K562 (cell line): ENCODE results near the gene SLC25A45. TPM values are rescaled to one million over a fixed set of nuclear protein-coding genes. Genes with fewer than 3 reads are reported as not detected.

Experiments
- CC2D1A ChIP-seq: fragments of 450-650 bp; IDR thresholded peaks from 2 replicates; pipeline ENCODE4 v1.6.1; 2017; ENCODE audit warnings: mild to moderate bottlenecking
- DDX20 ChIP-seq: fragments of 450-650 bp; IDR thresholded peaks from 2 replicates; pipeline ENCODE4 v1.6.1; 2016; ENCODE audit warnings: missing genetic modification characterization, low read depth, mild to moderate bottlenecking, missing compliant biosample characterization, moderate library complexity
- E2F6 ChIP-seq, 2 experiments: IDR thresholded peaks; 2 replicates each; pipeline ENCODE4 v1.6.1; 2011; ENCODE audit warnings: borderline replicate concordance in 1 of 2, control low read depth in 1 of 2, low read depth in 1 of 2, low read length in 1 of 2, mild to moderate bottlenecking in 1 of 2, mixed read lengths in 1 of 2, moderate library complexity in 1 of 2; ENCODE audit not compliant: insufficient read depth in 1 of 2, insufficient read length in 1 of 2, poor library complexity in 1 of 2, severe bottlenecking in 1 of 2; ENCODE audit errors: extremely low read depth in 1 of 2
- FOXK2 ChIP-seq, 2 experiments: fragments of 450-650 bp; IDR thresholded peaks in 1 of 2; conservative IDR thresholded peaks in 1 of 2; 2 replicates each; pipeline ENCODE4 v1.6.1; 2016; ENCODE audit warnings: low read depth in 2 of 2, mild to moderate bottlenecking in 1 of 2
- HMG20A ChIP-seq: fragments of 450-650 bp; formaldehyde crosslinking; conservative IDR thresholded peaks from 2 replicates; pipeline ENCODE4 v1.4.0; 2020; ENCODE audit warnings: mild to moderate bottlenecking, mixed read lengths
- HMGXB4 ChIP-seq: sonication (generic); formaldehyde crosslinking; IDR thresholded peaks from 2 replicates; pipeline ENCODE4 v1.8.1; 2023; ENCODE audit warnings: mild to moderate bottlenecking, missing genetic modification reagents
- LEF1 ChIP-seq: fragments of 450-650 bp; IDR thresholded peaks from 2 replicates; pipeline ENCODE4 v1.6.1; 2016; ENCODE audit warnings: mild to moderate bottlenecking
- NCOA6 ChIP-seq: fragments of 450-650 bp; IDR thresholded peaks from 2 replicates; pipeline ENCODE4 v1.6.1; 2017; ENCODE audit warnings: mild to moderate bottlenecking
- NFATC3 ChIP-seq: fragments of 450-650 bp; IDR thresholded peaks from 2 replicates; pipeline ENCODE4 v1.6.1; 2017; ENCODE audit warnings: mild to moderate bottlenecking
- NR2C1 ChIP-seq, 2 experiments: fragments of 450-650 bp; IDR thresholded peaks; 2 replicates each; pipeline ENCODE4 v1.6.1; 2017; ENCODE audit warnings: mild to moderate bottlenecking in 2 of 2, antibody characterized with exemption in 1 of 2, inconsistent platforms in 1 of 2, missing compliant biosample characterization in 1 of 2, missing genetic modification characterization in 1 of 2
- PHB ChIP-seq: fragments of 250-450 bp; sonication (Bioruptor Pico); IDR thresholded peaks from 2 replicates; pipeline ENCODE4 v1.5.0; 2021
- RUNX1 ChIP-seq: sonication (generic); IDR thresholded peaks from 2 replicates; pipeline ENCODE4 v1.6.1; 2016; ENCODE audit warnings: antibody characterized with exemption, low read depth
- SFPQ ChIP-seq: fragments of 200-400 bp; formaldehyde crosslinking; IDR thresholded peaks from 2 replicates; pipeline ENCODE4 v1.6.1; 2017; ENCODE audit warnings: mild to moderate bottlenecking, low read depth, low read length, moderate library complexity
- SIN3B ChIP-seq: fragments of 450-650 bp; IDR thresholded peaks from 2 replicates; pipeline ENCODE4 v1.6.1; 2017; ENCODE audit warnings: low read depth, mild to moderate bottlenecking, moderate library complexity
- TBL1XR1 ChIP-seq, 2 experiments: IDR thresholded peaks; 2 replicates each; pipeline ENCODE4 v1.6.1; 2012; ENCODE audit warnings: improper control_type of control experiment in 2 of 2, low read length in 2 of 2, mild to moderate bottlenecking in 1 of 2
- XRCC4 ChIP-seq: IDR thresholded peaks from one replicate; pipeline ENCODE4 v1.6.1; 2011; ENCODE audit not compliant: insufficient read depth, insufficient read length; ENCODE audit errors: extremely low read depth
- ZBTB5 ChIP-seq: fragments of 450-650 bp; IDR thresholded peaks from 2 replicates; pipeline ENCODE4 v1.6.1; 2017; ENCODE audit warnings: antibody characterized with exemption
- ZFP1 ChIP-seq: fragments of 450-650 bp; formaldehyde crosslinking; IDR thresholded peaks from 2 replicates; pipeline ENCODE4 v1.4.0; 2020; ENCODE audit warnings: mild to moderate bottlenecking, mixed read lengths
- ZNF124 ChIP-seq: sonication (generic); formaldehyde crosslinking; IDR thresholded peaks from 2 replicates; pipeline ENCODE4 v1.8.1; 2022; ENCODE audit warnings: missing genetic modification reagents
- ZNF354B ChIP-seq: fragments of 250-450 bp; sonication (Bioruptor Pico); IDR thresholded peaks from 2 replicates; pipeline ENCODE4 v1.4.0; 2020
- ZNF57 ChIP-seq: fragments of 450-650 bp; formaldehyde crosslinking; IDR thresholded peaks from 2 replicates; pipeline ENCODE4 v1.4.0; 2020; ENCODE audit warnings: mild to moderate bottlenecking, moderate library complexity
- ZNF75A ChIP-seq: fragments of 450-650 bp; formaldehyde crosslinking; IDR thresholded peaks from 2 replicates; pipeline ENCODE4 v1.4.0; 2020; ENCODE audit warnings: mild to moderate bottlenecking
- polyA plus RNA-seq, 8 experiments: library from polyadenylated mRNA; depleted of rRNA in 4 of 8; stranded (reverse) in 5 of 8; unstranded in 3 of 8; fragments of >200 nt; fragmentation: Nextera tagmentation in 2 of 8; fragmentation: Illumina TruSeq in 1 of 8; extraction: Ambion mirVana in 2 of 8; extraction: Trizol in 1 of 8; gene quantifications; 2 replicates each; pipeline versions ENCODE4 v1.2.1 to v1.2.3, GENCODE V29; 2011 to 2014; ENCODE audit warnings: inconsistent platforms in 1 of 8, missing spikeins in 1 of 8
- total RNA-seq, 7 experiments: library from RNA; depleted of rRNA in 6 of 7; stranded (reverse); fragments of >200 nt in 6 of 7; fragmentation: Illumina TruSeq in 2 of 7; extraction: Trizol in 2 of 7; gene quantifications; 2 replicates each; pipeline versions ENCODE4 v1.2.1 to v1.2.3, GENCODE V29; 2011 to 2021; ENCODE audit warnings: low replicate concordance in 1 of 7

SLC25A45 gene
- total and polyA plus RNA-seq, 9 of the 15 experiments (the other 6 are each of a cell fraction or from before 2014, with no cell fraction given), result 0.15 to 2.3 (median 0.68) TPM

DNA sequence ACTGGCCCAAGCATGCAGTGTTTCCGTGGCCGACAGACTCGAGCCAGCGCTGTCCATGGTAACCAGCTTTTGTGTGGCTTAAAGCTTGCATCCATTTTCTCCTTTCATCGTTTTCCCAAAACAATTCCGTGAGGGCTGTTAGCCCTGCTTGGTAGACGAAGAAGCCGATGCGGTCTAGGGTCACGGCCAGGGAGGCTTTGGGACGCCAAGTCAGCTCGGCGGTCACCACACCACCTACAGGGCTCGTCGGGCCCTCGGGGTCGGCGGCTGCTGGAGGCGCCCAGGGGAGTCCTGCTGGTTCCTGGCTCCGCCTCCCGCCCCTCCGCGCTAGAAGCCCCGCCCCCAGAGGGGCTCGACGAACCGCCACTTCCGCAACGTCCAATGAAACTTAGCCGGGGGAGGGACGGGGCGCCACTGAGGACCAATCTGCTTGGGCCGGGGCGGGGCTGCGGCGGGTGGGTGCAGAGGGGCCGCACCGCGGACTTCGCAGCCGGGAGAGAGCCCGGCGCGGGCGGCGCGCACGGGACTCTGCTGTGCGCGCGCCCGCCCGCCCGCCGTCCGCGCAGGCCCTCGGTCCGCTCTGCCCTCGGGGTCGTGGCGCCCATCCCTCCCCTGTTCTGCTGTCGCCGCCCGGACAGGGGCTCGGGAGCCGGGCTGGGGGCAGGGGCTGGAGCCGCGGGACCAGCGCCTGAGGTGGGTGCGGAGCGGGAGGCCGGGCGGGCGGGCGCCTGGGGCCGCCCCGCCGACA, 28.0 kb downstream of the SLC25A45 start, which contains the start of gene TIGD3 (continued):
- TF ChIP-seq NFATC3, result no peak
- no peak for TF ChIP-seq ZFP1 (CRISPR knock-in tag)
- TF ChIP-seq SFPQ, result no peak
- 0 out of 2 replicates have a peak, but pooled peaks have one; percentile 7 for TF ChIP-seq HMGXB4
- TF ChIP-seq SIN3B, result peak; percentile 64
- TF ChIP-seq NR2C1 (IDR thresholded peaks at IDR 0.05), result no peak
- TF ChIP-seq NR2C1 (tag; IDR thresholded peaks at IDR 0.05), result no peak
- no peak for TF ChIP-seq LEF1
- TF ChIP-seq PHB (CRISPR knock-in tag), result no peak
- no peak for TF ChIP-seq HMG20A (CRISPR knock-in tag)
- TF ChIP-seq DDX20 (tag), result no peak
- TF ChIP-seq FOXK2 (conservative IDR thresholded peaks at IDR 0.05 in 1 of 2, IDR thresholded peaks at IDR 0.05 in 1 of 2; ENCODE audit: low read depth in 2 of 2), result no peak
- no peak for TF ChIP-seq RUNX1
- TF ChIP-seq ZNF75A (CRISPR knock-in tag), result no peak
- no peak for TF ChIP-seq ZNF124 (CRISPR knock-in tag)
- TF ChIP-seq TBL1XR1 (IDR thresholded peaks at IDR 0.05; ENCODE audit: low read length in 2 of 2), result no peak
- TF ChIP-seq CC2D1A, result no peak
- TF ChIP-seq NCOA6, result no peak
- TF ChIP-seq XRCC4, result no peak
- no peak for TF ChIP-seq ZNF57 (CRISPR knock-in tag)
- peak in 1 of 2 experiments; percentile 73 for TF ChIP-seq E2F6 (IDR thresholded peaks at IDR 0.05; ENCODE audit: borderline replicate concordance in 1 of 2, extremely low read depth in 1 of 2, insufficient read depth in 1 of 2, insufficient read length in 1 of 2, low read depth in 1 of 2, low read length in 1 of 2, poor library complexity in 1 of 2, severe bottlenecking in 1 of 2)
- TF ChIP-seq ZNF354B, result no peak
- TF ChIP-seq ZBTB5, result no peak
